Chondrocyte (in vitro differentiated cells): ENCODE measurements around the gene ZNF382. TPM values are rescaled to one million over a fixed set of nuclear protein-coding genes. Genes with fewer than 3 reads are reported as not detected.

Experiments used
- DNase-seq: peaks from one replicate; pipeline ENCODE4 v3.0.0; 2021; ENCODE audit warnings: mixed read lengths, low spot score
- H3K27ac Mint-ChIP-seq: one replicate; pipeline ENCODE4 v1.8.0; 2021; ENCODE audit warnings: mild to moderate bottlenecking, moderate library complexity, mixed read lengths; ENCODE audit not compliant: unreplicated experiment
- H3K27me3 Mint-ChIP-seq: 2 replicates; pipeline ENCODE4 v1.8.0; 2021; ENCODE audit warnings: low read depth, mixed read lengths
- H3K36me3 Mint-ChIP-seq: 2 replicates; pipeline ENCODE4 v1.8.0; 2021; ENCODE audit warnings: low read depth, mixed read lengths
- H3K4me1 Mint-ChIP-seq: 2 replicates; pipeline ENCODE4 v1.8.0; 2021; ENCODE audit warnings: low read depth, mild to moderate bottlenecking, mixed read lengths
- H3K4me3 Mint-ChIP-seq: one replicate; pipeline ENCODE4 v1.8.0; 2021; ENCODE audit warnings: mild to moderate bottlenecking, moderate library complexity, mixed read lengths; ENCODE audit not compliant: unreplicated experiment
- H3K9me3 Mint-ChIP-seq: 2 replicates; pipeline ENCODE4 v1.8.0; 2021; ENCODE audit warnings: low read depth, mixed read lengths
- long read RNA-seq: library from polyadenylated mRNA; stranded (forward); transcript quantifications from one replicate; pipeline ENCODE4 v2.0.0, GENCODE V29; 2021
- total RNA-seq: library from RNA; stranded (reverse); gene quantifications from 3 replicates; pipeline ENCODE4 v1.2.1, GENCODE V29; 2021
- TF ChIP-seq, protein P1 (sequence below): fragments of 200-600 bp; sonication (generic); IDR thresholded peaks from 2 replicates; pipeline ENCODE4 v1.5.0; 2021; ENCODE audit warnings: antibody characterized with exemption, mild to moderate bottlenecking, moderate library complexity

Gene ZNF382
- total RNA-seq = 10.7 to 17.3 TPM (median 12.5 TPM) in 3 replicates
- long read RNA-seq, partial matches to known transcripts = 0 of 2 reads
- long read RNA-seq, other reads (novel, unspliced or antisense) = 2 of 2 reads

DNA sequence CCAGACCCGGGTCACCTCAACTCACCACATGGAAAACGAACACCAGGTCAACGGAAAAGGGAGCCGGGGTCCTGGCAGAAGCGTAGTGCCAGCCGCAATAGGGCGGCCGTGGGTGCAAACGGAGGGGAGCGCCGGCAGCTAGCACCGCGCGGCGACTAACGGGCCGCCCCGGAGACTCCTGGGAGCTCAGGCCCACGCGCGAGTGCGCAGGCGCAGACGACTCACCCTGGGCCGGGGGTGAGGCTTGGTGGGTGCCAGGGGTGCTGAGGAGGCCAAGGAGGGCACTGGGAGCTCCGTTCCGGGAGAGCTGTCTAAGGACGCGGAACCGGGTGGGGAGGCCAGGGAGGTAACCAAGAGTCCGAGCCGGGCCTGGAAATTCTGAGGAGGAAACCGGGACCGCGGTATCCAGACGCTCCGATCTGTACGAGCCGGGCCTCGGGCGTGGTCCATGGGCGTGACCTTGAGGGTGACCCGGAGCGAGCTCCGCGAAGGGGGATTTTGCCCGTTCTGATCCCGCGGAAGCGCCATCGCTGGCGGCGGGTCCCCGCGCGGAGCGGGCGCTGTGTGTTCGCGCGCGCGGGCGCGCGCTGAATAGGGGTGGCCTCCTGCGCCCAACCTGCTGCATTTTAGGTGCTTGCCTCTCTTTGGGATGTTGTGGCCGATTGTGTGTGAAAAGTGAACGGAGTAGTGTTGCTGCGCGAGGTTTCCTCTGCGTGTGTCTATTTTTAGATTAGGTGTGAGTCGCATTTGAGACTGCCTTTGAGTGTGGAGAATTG, at the start of gene ZNF382:
TSS of gene ZNF382 (plus strand) at position 213 of the 776 bp plus-strand sequence. CDS start 4,602 bp downstream, outside the sequence.
- TF ChIP-seq, protein P1, sequence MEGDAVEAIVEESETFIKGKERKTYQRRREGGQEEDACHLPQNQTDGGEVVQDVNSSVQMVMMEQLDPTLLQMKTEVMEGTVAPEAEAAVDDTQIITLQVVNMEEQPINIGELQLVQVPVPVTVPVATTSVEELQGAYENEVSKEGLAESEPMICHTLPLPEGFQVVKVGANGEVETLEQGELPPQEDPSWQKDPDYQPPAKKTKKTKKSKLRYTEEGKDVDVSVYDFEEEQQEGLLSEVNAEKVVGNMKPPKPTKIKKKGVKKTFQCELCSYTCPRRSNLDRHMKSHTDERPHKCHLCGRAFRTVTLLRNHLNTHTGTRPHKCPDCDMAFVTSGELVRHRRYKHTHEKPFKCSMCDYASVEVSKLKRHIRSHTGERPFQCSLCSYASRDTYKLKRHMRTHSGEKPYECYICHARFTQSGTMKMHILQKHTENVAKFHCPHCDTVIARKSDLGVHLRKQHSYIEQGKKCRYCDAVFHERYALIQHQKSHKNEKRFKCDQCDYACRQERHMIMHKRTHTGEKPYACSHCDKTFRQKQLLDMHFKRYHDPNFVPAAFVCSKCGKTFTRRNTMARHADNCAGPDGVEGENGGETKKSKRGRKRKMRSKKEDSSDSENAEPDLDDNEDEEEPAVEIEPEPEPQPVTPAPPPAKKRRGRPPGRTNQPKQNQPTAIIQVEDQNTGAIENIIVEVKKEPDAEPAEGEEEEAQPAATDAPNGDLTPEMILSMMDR = no peak
- peaks cover 7% of the 10 kb centered on the region for H3K9me3 Mint-ChIP-seq
- H3K4me3 Mint-ChIP-seq = peak within 1 kb of the TSS; percentile 98
- H3K36me3 Mint-ChIP-seq = peaks cover 19% of the 10 kb centered on the region
- no peaks in the 10 kb centered on the region for H3K27me3 Mint-ChIP-seq
- DNase-seq = peak; percentile 95
- H3K27ac Mint-ChIP-seq = peak within 1 kb of the TSS; percentile 95
- peaks cover 19% of the 10 kb centered on the region for H3K4me1 Mint-ChIP-seq

DNA sequence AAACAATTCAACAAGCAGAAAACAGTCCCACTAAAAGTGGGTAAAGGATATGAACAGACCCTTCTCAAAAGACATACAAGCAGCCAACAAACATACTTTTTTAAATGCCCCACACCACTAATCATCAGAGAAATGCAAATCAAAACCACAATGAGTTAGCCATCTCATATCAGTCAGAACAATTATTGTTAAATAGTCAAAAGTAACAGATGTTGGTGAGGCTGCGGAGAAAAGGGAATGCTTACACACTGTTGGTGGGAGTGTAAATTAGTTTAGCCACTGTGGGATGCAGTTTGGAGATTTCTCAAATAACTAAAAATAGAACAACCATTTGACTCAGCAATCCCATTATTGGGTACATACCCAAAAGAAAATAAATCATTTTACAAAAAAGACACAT, 40.7 kb upstream of the ZNF382 start:
- Mint-ChIP-seq H3K4me1 (no peaks in the 10 kb centered on the region), H3K36me3 (peaks cover 63% of the 10 kb centered on the region), H3K4me3 (no peak overlapping the region), H3K9me3 (peaks cover 49% of the 10 kb centered on the region), H3K27ac (no peak overlapping the region), H3K27me3 (no peaks in the 10 kb centered on the region)
- TF ChIP-seq, protein P1 = no peak
- DNase-seq = no peak

DNA sequence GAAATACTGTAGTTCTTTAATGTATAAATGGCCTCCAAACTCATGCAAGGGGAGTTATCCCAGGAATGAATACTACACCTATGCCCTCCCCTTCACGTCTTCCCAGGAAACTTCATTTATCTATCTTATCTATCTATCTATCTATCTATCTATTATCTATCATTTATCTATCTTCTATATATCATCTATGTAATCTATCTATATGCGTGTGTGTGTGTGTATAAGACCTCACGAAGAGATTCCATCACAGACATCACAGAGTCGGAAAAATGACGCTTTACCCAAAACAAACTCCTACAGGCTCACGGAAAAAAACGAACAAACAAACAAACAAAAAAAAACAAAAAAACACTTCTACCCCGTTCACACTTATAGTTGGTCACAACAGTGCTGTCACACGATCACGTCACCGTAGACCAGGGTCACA, 32.5 kb upstream of the ZNF382 start:
- peaks cover 24% of the 10 kb centered on the region for H3K36me3 Mint-ChIP-seq
- H3K27me3 Mint-ChIP-seq = no peaks in the 10 kb centered on the region
- peak overlapping the region; percentile 99 for H3K27ac Mint-ChIP-seq
- DNase-seq = no peak
- TF ChIP-seq, protein P1 = no peak
- peaks cover 3% of the 10 kb centered on the region for H3K9me3 Mint-ChIP-seq
- H3K4me1 Mint-ChIP-seq = peaks cover 27% of the 10 kb centered on the region
- H3K4me3 Mint-ChIP-seq = peak overlapping the region; percentile 92

DNA sequence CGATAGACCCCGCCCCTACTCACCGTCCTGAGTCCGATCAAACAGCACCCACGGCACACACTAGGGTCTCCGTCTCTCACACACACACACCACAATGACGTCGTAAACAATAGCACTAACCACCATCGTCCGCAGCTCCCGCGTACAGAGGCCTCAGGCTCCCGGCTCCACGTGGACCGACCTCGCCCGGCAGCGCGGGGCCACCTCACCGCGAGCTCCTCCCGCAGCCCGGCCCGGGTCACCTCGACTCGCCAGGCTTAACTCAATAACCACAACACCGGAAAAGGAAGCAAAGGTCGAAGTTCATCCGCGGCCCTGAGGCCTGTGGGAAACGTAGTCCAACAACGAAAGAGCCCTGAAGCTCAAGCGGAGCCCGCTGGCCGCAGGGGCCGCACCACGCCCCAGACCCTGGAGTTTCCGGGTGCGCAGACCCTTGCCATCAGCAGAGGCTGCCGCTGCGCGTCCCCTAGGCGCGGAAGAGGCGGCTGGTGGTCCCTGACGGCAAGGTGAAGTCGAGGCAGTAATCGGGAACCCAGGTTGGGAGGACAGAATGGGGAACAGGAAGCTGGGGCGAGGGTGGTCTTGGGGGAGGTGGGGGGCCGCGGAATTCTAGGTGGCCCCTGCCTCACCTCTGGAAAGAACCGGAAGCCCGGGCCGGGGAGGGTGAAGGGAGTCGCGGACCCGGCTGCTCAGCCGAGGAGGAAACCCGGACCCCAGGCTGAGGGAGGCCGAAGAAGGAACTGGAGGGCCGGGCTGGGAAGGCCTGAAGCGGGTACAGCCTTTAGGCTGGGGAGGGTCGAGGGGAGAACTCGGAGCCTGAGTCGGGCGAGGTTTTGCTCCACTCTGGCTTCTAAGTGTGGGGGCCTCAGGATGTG, 31.9 kb upstream of the ZNF382 start, which contains the start of gene ZNF529:
TSS of gene ZNF529 (minus strand) at position 273 of the 875 bp plus-strand sequence. CDS start 946 bp downstream, outside the sequence.
- Mint-ChIP-seq H3K4me3 (peak within 1 kb of the TSS; percentile 92), H3K4me1 (peaks cover 27% of the 10 kb centered on the region), H3K9me3 (no peaks in the 10 kb centered on the region), H3K36me3 (peaks cover 21% of the 10 kb centered on the region), H3K27ac (peak within 1 kb of the TSS; percentile 99), H3K27me3 (no peaks in the 10 kb centered on the region)
- DNase-seq = peak; percentile 93
- TF ChIP-seq, protein P1 = peak; percentile 34
